Measurements from ENCODE around the gene SELENOK. TPM values are rescaled to one million over a fixed set of nuclear protein-coding genes. Genes with fewer than 3 reads are reported as not detected.

The SELENOK gene
- total RNA-seq, 4 donors from 2014 or later: 39.8 to 54.3 (median 49.2) TPM

DNA sequence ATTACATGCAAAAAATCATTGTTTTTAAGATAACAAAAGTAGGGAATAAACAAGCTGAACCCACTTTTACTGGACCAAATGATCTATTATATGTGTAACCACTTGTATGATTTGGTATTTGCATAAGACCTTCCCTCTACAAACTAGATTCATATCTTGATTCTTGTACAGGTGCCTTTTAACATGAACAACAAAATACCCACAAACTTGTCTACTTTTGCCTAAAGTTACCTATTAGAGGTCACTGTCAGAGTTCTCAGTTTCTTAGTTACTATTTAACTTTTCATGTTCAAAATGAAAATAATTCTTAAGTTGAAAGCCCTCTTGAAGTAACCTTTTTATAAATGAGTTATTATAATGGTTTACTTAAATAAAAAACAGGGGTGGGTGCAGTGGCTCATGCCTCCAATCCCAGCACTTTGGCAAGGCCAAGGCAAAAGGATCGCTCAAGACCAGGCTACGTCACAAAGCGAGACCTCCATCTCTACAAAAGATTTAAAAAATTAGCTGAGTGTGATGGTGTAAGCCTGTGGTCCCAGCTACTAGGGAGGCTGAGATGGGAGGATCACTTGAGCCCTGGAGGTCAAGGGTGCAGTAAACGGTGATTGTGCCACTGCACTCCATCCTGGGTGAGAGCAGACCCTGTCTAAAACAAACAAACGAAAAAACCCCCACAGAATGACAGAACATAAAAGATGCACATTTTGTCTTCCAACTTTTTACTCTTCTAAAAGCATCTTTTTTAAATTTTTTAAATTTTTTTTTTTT, 25.7 kb downstream of the SELENOK start:
- TF ChIP-seq POLR2A (IDR thresholded peaks at IDR 0.05) (no peak), EP300 (IDR thresholded peaks at IDR 0.05) (no peak)
- TF ChIP-seq, protein P1, sequence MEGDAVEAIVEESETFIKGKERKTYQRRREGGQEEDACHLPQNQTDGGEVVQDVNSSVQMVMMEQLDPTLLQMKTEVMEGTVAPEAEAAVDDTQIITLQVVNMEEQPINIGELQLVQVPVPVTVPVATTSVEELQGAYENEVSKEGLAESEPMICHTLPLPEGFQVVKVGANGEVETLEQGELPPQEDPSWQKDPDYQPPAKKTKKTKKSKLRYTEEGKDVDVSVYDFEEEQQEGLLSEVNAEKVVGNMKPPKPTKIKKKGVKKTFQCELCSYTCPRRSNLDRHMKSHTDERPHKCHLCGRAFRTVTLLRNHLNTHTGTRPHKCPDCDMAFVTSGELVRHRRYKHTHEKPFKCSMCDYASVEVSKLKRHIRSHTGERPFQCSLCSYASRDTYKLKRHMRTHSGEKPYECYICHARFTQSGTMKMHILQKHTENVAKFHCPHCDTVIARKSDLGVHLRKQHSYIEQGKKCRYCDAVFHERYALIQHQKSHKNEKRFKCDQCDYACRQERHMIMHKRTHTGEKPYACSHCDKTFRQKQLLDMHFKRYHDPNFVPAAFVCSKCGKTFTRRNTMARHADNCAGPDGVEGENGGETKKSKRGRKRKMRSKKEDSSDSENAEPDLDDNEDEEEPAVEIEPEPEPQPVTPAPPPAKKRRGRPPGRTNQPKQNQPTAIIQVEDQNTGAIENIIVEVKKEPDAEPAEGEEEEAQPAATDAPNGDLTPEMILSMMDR (IDR thresholded peaks at IDR 0.05): no peak
- no peak for DNase-seq (ENCODE audit: low spot score in 2 of 2)
- H3K9me3 ChIP-seq: no peaks in the 10 kb centered on the region
- no peak overlapping the region for H3K27ac ChIP-seq
- no peaks in the 10 kb centered on the region for H3K27me3 ChIP-seq
- H3K36me3 ChIP-seq: peaks cover 8 to 100% (median 9%) of the 10 kb centered on the region in 3 donors
- no peaks in the 10 kb centered on the region for H3K4me1 ChIP-seq
- 94 to 95% methylated on average over 5 of the region's 5 CpGs for WGBS, 2 donors
- no peak overlapping the region for H3K4me3 ChIP-seq

DNA sequence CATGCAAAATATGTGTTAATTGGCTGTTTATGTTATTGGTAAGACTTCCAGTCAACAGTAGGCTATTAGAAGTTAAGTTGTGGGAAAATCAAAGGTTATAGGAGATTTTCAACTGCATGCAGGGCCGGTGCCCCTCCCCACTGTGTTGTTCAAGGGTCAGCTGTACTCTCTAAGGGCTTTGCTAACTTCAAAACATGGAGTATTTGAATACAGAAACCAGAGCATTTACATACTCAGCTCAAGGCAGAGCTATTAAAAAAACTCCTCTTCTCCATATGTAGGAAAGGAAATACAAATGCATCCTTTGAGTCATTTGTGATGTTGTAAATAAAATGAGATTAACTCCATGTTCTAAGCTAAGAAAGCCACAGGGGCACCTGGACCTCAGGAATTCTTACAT, 28.5 kb downstream of the SELENOK start:
- no peak for DNase-seq (ENCODE audit: low spot score in 2 of 2)
- Histone ChIP-seq H3K36me3 (peaks cover 0 to 89% (median 7%) of the 10 kb centered on the region in 3 donors), H3K27ac (no peak overlapping the region), H3K9me3 (no peaks in the 10 kb centered on the region), H3K27me3 (no peaks in the 10 kb centered on the region), H3K4me3 (no peak overlapping the region), H3K4me1 (no peaks in the 10 kb centered on the region)
- 89% methylated on average over 1 of the region's 1 CpG for WGBS, 2 donors
- TF ChIP-seq POLR2A (IDR thresholded peaks at IDR 0.05): no peak
- no peak for TF ChIP-seq EP300 (IDR thresholded peaks at IDR 0.05)
- TF ChIP-seq, protein P1 (IDR thresholded peaks at IDR 0.05): no peak

- no peaks in the 10 kb centered on the region for H3K27me3 ChIP-seq
- H3K4me1 ChIP-seq: no peaks in the 10 kb centered on the region
- no peak overlapping the region for H3K27ac ChIP-seq
- no peak for DNase-seq (ENCODE audit: low spot score in 2 of 2)
- H3K4me3 ChIP-seq: no peak overlapping the region
- 88 to 96% methylated on average over 3 of the region's 3 CpGs for WGBS, 2 donors
- TF ChIP-seq POLR2A (IDR thresholded peaks at IDR 0.05): no peak
- TF ChIP-seq EP300 (IDR thresholded peaks at IDR 0.05): no peak
- TF ChIP-seq, protein P1 (IDR thresholded peaks at IDR 0.05): no peak
- no peaks in the 10 kb centered on the region for H3K9me3 ChIP-seq
- peaks cover 0 to 80% (median 7%) of the 10 kb centered on the region in 3 donors for H3K36me3 ChIP-seq
Measured at GRCh38 chr3:53862241-53862640, 29.4 kb downstream of the SELENOK start.

DNA sequence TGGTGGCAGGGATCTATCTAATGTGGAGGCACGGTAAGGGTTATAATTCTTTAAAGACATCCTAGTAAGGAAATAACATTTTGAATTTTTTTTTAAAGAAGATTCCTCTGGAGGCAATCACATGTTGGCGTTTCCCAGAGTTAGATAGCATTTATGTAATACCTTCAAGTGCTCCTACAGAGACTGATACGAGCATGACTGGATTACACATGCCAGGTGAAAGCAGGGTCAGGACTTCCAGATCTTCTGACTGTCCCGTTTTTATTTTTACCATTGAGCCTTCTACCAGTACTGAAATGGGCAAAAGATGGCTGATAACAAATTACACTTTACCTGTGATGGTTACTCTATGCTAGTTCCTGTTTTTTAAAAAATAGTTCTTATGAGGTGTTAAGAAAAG, 31.5 kb downstream of the SELENOK start:
- H3K4me3 ChIP-seq: no peak overlapping the region
- no peaks in the 10 kb centered on the region for H3K4me1 ChIP-seq
- no peak overlapping the region for H3K27ac ChIP-seq
- WGBS, 2 donors: 76 to 88% methylated on average over 4 of the region's 4 CpGs
- DNase-seq (ENCODE audit: low spot score in 2 of 2): no peak
- no peaks in the 10 kb centered on the region for H3K9me3 ChIP-seq
- no peaks in the 10 kb centered on the region for H3K27me3 ChIP-seq
- H3K36me3 ChIP-seq: peaks cover 0 to 59% (median 7%) of the 10 kb centered on the region in 3 donors
- no peak for TF ChIP-seq POLR2A (IDR thresholded peaks at IDR 0.05)
- TF ChIP-seq, protein P1 (IDR thresholded peaks at IDR 0.05): no peak
- TF ChIP-seq EP300 (IDR thresholded peaks at IDR 0.05): no peak

DNA sequence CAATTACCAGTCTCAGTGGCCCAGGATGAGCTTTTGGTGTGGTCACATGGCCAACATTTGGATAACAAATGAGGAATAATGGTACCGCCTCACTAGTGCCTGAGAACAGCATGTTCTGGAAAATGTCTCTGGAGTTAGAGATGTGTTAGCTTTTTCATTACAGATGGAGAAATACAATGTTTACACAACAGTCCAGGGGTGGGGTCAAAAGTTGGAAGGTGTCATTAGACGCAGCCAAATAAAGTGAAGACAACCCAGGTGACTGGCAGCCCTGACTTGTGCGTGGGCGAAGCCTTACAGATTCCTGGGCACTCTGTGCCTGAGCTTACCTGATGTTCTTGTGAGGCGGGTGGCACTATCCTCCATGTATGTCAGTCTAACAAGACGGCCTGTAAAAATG, 32.5 kb downstream of the SELENOK start:
- 86% methylated on average over 6 of the region's 6 CpGs for WGBS, 2 donors
- H3K4me3 ChIP-seq: no peak overlapping the region
- no peaks in the 10 kb centered on the region for H3K27me3 ChIP-seq
- H3K36me3 ChIP-seq: peaks cover 0 to 49% (median 3%) of the 10 kb centered on the region in 3 donors
- TF ChIP-seq, protein P1 (IDR thresholded peaks at IDR 0.05): no peak
- TF ChIP-seq EP300 (IDR thresholded peaks at IDR 0.05) (no peak), POLR2A (IDR thresholded peaks at IDR 0.05) (no peak)
- H3K27ac ChIP-seq: peak overlapping the region in 2 of 4 donors; percentile 21 to 41
- no peaks in the 10 kb centered on the region for H3K9me3 ChIP-seq
- no peak for DNase-seq (ENCODE audit: low spot score in 2 of 2)
- H3K4me1 ChIP-seq: no peaks in the 10 kb centered on the region

All from tibial nerve (tissue), 4 donors.